A673 (cell line): ENCODE results near the gene RRP1B.

Source experiments
- CTCF ChIP-seq: fragments of 300-800, 200-600 bp; sonication (generic); conservative IDR thresholded peaks from 2 replicates; pipeline ENCODE4 v1.5.1; 2017; ENCODE audit warnings: low read depth, mild to moderate bottlenecking, antibody characterized with exemption, low read length, moderate library complexity, mixed read lengths
- EZH2 ChIP-seq: fragments of 200-600 bp; sonication (generic); IDR thresholded peaks from 2 replicates; pipeline ENCODE4 v1.6.1; 2017; ENCODE audit warnings: borderline replicate concordance, low read depth, mild to moderate bottlenecking, mixed read lengths, antibody characterized with exemption, low read length; ENCODE audit not compliant: poor library complexity, severe bottlenecking

DNA sequence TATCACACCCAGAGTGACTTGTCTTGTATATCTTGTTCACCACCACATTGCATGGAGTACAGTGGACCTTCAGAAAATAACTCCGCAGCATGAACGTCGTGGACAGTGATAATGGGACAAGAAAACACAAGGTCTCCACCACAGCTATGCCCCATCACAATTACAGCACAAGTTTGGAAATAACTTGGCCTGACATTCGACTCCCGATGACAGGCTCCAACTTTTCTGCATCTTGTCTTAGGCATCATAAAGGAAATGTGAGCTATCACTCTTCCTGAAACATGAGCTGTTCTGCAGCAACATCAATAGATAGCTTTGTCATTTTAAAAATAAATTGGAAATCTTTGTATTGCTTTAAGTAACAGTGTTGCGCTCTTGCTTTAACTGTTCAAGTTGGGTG is 2.9 kb downstream of the RRP1B start:
- TF ChIP-seq CTCF (no peak), EZH2 (no peak)
